Measurements from ENCODE around the gene TMEM117.
A peak's percentile ranks its signal among the peaks of the same experiment; 100 is the strongest.
"Not testable (repeated sequence)": the region's sequence is repeated elsewhere in the genome, so short reads cannot be mapped to it uniquely, and the experiment has no call there.

Gene TMEM117

DNA sequence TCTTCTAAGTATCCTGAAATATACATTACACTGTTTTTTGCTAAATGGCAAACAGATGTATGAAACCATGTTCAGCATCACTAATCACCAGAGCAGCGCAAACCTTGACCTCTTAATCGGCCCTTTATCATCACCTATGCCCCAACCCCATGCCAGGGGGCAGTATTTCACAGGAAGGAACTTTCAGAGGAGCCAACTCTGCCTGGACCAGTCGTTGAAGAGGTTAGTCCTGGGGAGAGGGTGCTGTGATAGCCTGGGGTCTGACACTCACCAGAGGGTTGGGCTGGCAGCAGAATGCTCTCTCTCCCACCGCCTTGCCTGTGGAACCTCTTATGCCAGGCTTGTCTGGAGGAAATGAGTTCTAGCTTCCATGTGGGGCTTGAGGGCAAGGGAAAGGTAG is 411.7 kb downstream of the TMEM117 start:
- Histone ChIP-seq H3K27me3 (ENCODE audit: control insufficient read depth, low read length) (no peaks in the 10 kb centered on the region), H3K4me2 (ENCODE audit: low read length) (no peak overlapping the region), H3F3A (ENCODE audit: control insufficient read depth, insufficient read depth) (no peaks in the 10 kb centered on the region), H3K4me1 (ENCODE audit: control insufficient read depth, low read length) (no peaks in the 10 kb centered on the region), H3K36me3 (ENCODE audit: control insufficient read depth, low read length) (no peaks in the 10 kb centered on the region), H3K9me2 (replicated peaks; ENCODE audit: control insufficient read depth, low read length) (no peaks in the 10 kb centered on the region), H3K27ac (ENCODE audit: low read depth, low read length) (no peak overlapping the region), H3K4me3 (ENCODE audit: low read length) (no peak overlapping the region), H3K9me3 (ENCODE audit: control insufficient read depth, insufficient read depth, low read length) (no peaks in the 10 kb centered on the region), H4K20me1 (ENCODE audit: control insufficient read depth, insufficient read depth, low read depth, low read length) (no peaks in the 10 kb centered on the region), H3K79me2 (ENCODE audit: control insufficient read depth, low read length) (no peaks in the 10 kb centered on the region)
- TF ChIP-seq, protein P1, sequence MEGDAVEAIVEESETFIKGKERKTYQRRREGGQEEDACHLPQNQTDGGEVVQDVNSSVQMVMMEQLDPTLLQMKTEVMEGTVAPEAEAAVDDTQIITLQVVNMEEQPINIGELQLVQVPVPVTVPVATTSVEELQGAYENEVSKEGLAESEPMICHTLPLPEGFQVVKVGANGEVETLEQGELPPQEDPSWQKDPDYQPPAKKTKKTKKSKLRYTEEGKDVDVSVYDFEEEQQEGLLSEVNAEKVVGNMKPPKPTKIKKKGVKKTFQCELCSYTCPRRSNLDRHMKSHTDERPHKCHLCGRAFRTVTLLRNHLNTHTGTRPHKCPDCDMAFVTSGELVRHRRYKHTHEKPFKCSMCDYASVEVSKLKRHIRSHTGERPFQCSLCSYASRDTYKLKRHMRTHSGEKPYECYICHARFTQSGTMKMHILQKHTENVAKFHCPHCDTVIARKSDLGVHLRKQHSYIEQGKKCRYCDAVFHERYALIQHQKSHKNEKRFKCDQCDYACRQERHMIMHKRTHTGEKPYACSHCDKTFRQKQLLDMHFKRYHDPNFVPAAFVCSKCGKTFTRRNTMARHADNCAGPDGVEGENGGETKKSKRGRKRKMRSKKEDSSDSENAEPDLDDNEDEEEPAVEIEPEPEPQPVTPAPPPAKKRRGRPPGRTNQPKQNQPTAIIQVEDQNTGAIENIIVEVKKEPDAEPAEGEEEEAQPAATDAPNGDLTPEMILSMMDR (IDR thresholded peaks at IDR 0.05; ENCODE audit: low read depth, low read length, poor library complexity, severe bottlenecking): peak; percentile 39
- no peak for TF ChIP-seq EZH2phosphoT487 (IDR thresholded peaks at IDR 0.05; ENCODE audit: borderline replicate concordance, low read length)

DNA sequence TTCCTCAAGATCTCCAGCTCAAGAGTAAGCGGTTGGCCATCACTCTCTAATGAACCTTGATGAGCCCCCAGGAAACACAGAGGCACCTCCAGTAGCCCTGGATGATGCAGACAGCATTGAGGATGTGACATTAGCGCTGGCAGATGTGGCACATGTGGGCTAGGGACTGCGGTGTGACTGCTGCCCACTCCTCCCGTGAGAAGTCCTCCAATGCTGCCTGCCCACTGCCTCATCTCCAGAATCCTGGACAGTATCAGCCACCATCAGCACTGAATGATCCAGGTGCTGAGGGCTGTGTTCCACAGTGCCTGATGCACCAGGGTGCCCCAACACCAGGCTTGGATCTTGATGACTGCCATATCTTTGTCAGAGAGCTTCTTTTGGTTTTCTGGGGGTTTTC is 412.6 kb downstream of the TMEM117 start:
- Histone ChIP-seq H3K4me3 (ENCODE audit: low read length) (no peak overlapping the region), H3K36me3 (ENCODE audit: control insufficient read depth, low read length) (no peaks in the 10 kb centered on the region), H3K9me2 (replicated peaks; ENCODE audit: control insufficient read depth, low read length) (no peaks in the 10 kb centered on the region), H3K27ac (ENCODE audit: low read depth, low read length) (no peak overlapping the region), H3K9me3 (ENCODE audit: control insufficient read depth, insufficient read depth, low read length) (no peaks in the 10 kb centered on the region), H3F3A (ENCODE audit: control insufficient read depth, insufficient read depth) (no peaks in the 10 kb centered on the region), H3K27me3 (ENCODE audit: control insufficient read depth, low read length) (no peaks in the 10 kb centered on the region), H3K4me2 (ENCODE audit: low read length) (no peak overlapping the region), H3K79me2 (ENCODE audit: control insufficient read depth, low read length) (no peaks in the 10 kb centered on the region), H3K4me1 (ENCODE audit: control insufficient read depth, low read length) (no peaks in the 10 kb centered on the region), H4K20me1 (ENCODE audit: control insufficient read depth, insufficient read depth, low read depth, low read length) (no peaks in the 10 kb centered on the region)
- no peak for TF ChIP-seq EZH2phosphoT487 (IDR thresholded peaks at IDR 0.05; ENCODE audit: borderline replicate concordance, low read length)
- TF ChIP-seq, protein P1 (IDR thresholded peaks at IDR 0.05; ENCODE audit: low read depth, low read length, poor library complexity, severe bottlenecking): no peak

DNA sequence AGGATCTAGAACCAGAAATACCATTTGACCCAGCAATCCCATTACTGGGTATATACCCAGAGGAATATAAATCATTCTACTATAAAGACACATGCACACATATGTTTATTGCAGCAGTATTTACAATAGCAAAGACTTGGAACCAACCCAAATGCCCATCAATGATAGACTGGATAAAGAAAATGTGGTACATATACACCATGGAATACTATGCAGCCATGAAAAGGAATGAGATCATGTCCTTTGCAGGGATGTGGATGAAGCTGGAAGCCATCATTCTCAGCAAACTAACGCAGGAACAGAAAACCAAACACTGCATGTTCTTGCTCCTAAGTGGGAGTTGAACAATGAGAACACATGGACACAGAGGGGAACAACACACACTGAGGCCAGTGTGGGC is 414.6 kb downstream of the TMEM117 start:
- H3K79me2 ChIP-seq (ENCODE audit: control insufficient read depth, low read length); H3K27ac ChIP-seq (ENCODE audit: low read depth, low read length); H3K4me1 ChIP-seq (ENCODE audit: control insufficient read depth, low read length); H3K4me2 ChIP-seq (ENCODE audit: low read length); H3K36me3 ChIP-seq (ENCODE audit: control insufficient read depth, low read length); H4K20me1 ChIP-seq (ENCODE audit: control insufficient read depth, insufficient read depth, low read depth, low read length); H3K9me2 ChIP-seq (replicated peaks; ENCODE audit: control insufficient read depth, low read length); H3F3A ChIP-seq (ENCODE audit: control insufficient read depth, insufficient read depth); H3K27me3 ChIP-seq (ENCODE audit: control insufficient read depth, low read length); H3K4me3 ChIP-seq (ENCODE audit: low read length); H3K9me3 ChIP-seq (ENCODE audit: control insufficient read depth, insufficient read depth, low read length): not testable (repeated sequence)

DNA sequence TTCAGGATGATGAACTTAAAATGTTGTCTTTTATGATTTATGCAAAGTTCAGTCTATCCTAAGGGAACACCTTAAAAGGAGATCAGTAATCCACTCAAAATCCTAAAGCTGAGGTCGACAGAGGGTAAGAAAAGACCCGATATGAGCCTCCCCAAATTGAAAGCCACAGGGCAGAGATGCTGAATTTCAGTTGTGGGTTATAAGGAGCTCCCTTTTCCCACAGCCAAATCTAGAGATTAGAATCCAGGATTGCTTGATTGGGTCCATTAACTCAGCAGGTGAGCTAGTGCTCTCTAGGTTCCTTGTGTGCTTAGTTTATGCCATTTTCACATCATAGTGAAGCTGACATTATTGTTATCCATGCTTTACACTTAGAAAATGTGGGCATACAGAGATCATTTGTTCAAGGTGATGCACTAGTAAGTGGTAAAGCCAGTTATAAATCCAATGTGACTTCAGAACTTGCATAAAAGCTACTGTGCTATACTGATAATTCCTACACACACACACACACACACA is 417.5 kb downstream of the TMEM117 start:
- no peaks in the 10 kb centered on the region for H3F3A ChIP-seq (ENCODE audit: control insufficient read depth, insufficient read depth)
- no peak for TF ChIP-seq EZH2phosphoT487 (IDR thresholded peaks at IDR 0.05; ENCODE audit: borderline replicate concordance, low read length)
- TF ChIP-seq, protein P1 (IDR thresholded peaks at IDR 0.05; ENCODE audit: low read depth, low read length, poor library complexity, severe bottlenecking): no peak

More for the DNA sequence above, 417.5 kb downstream of the TMEM117 start:
- Histone ChIP-seq H3K79me2 (ENCODE audit: control insufficient read depth, low read length) (no peaks in the 10 kb centered on the region), H3K9me3 (ENCODE audit: control insufficient read depth, insufficient read depth, low read length) (no peaks in the 10 kb centered on the region), H3K27me3 (ENCODE audit: control insufficient read depth, low read length) (no peaks in the 10 kb centered on the region), H3K27ac (ENCODE audit: low read depth, low read length) (no peak overlapping the region), H3K36me3 (ENCODE audit: control insufficient read depth, low read length) (no peaks in the 10 kb centered on the region), H3K4me1 (ENCODE audit: control insufficient read depth, low read length) (no peaks in the 10 kb centered on the region), H4K20me1 (ENCODE audit: control insufficient read depth, insufficient read depth, low read depth, low read length) (no peaks in the 10 kb centered on the region), H3K9me2 (replicated peaks; ENCODE audit: control insufficient read depth, low read length) (no peaks in the 10 kb centered on the region), H3K4me3 (ENCODE audit: low read length) (no peak overlapping the region), H3K4me2 (ENCODE audit: low read length) (no peak overlapping the region)
